ENCODE results near the gene TMEM54. TPM values are rescaled to one million over a fixed set of nuclear protein-coding genes. Genes with fewer than 3 reads are reported as not detected.

TMEM54 gene
- total RNA-seq, 2 donors from 2014 or later, result 96.2 to 239 TPM

- no peak overlapping the region for H3K27ac ChIP-seq
- TF ChIP-seq POLR2AphosphoS5 (IDR thresholded peaks at IDR 0.05) (no peak), POLR2A (IDR thresholded peaks at IDR 0.05) (no peak)
- TF ChIP-seq, protein P1, sequence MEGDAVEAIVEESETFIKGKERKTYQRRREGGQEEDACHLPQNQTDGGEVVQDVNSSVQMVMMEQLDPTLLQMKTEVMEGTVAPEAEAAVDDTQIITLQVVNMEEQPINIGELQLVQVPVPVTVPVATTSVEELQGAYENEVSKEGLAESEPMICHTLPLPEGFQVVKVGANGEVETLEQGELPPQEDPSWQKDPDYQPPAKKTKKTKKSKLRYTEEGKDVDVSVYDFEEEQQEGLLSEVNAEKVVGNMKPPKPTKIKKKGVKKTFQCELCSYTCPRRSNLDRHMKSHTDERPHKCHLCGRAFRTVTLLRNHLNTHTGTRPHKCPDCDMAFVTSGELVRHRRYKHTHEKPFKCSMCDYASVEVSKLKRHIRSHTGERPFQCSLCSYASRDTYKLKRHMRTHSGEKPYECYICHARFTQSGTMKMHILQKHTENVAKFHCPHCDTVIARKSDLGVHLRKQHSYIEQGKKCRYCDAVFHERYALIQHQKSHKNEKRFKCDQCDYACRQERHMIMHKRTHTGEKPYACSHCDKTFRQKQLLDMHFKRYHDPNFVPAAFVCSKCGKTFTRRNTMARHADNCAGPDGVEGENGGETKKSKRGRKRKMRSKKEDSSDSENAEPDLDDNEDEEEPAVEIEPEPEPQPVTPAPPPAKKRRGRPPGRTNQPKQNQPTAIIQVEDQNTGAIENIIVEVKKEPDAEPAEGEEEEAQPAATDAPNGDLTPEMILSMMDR (IDR thresholded peaks at IDR 0.05), result no peak
- H3K36me3 ChIP-seq, result no peaks in the 10 kb centered on the region
- H3K27me3 ChIP-seq (replicated peaks; ENCODE audit: insufficient read depth), result peaks cover 22% of the 10 kb centered on the region
- no peak for DNase-seq (ENCODE audit: low spot score)
- no peaks in the 10 kb centered on the region for H3K4me1 ChIP-seq (replicated peaks)
- WGBS, result 15% methylated on average over 8 of the region's 8 CpGs
- H3K4me3 ChIP-seq, result no peak overlapping the region
- no peaks in the 10 kb centered on the region for H3K9me3 ChIP-seq
- intact Hi-C loops (cut with DNase I), result no loop called here
Observed at GRCh38 chr1:32885676-32886003, 15.5 kb downstream of the TMEM54 start.

DNA sequence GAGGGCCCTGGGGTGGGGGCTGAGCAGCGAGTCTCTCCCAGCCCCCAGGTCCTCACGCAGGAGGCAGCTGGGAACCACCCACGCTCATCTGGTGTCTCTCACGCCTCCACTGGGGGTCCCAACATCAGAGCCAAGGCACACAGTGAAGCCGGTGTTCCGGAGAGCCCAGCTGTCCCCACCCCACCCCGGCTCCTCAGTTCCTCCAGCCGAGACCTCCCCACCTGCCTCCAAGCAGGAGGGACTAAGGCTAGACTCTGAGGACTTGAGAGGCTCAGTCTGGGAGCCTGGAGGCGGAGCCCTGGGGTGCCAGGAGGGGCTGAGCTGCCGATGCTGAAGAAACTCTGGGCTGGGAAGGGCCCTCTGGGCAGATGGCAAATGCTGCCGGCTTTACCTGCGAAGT is 16.5 kb downstream of the TMEM54 start:
- 46% methylated on average over 11 of the region's 12 CpGs for WGBS
- no peak for TF ChIP-seq POLR2AphosphoS5 (IDR thresholded peaks at IDR 0.05)
- TF ChIP-seq, protein P1 (IDR thresholded peaks at IDR 0.05), result no peak
- no peak for TF ChIP-seq POLR2A (IDR thresholded peaks at IDR 0.05)

GRCh38 chr1:32884032-32884372 is 17.2 kb downstream of the TMEM54 start:
- no peak for DNase-seq (ENCODE audit: low spot score)
- H3K4me1 ChIP-seq (replicated peaks), result no peaks in the 10 kb centered on the region
- no peaks in the 10 kb centered on the region for H3K36me3 ChIP-seq
- intact Hi-C loops (cut with DNase I), result no loop called here
- WGBS, result 63% methylated on average over 4 of the region's 4 CpGs
- TF ChIP-seq, protein P1 (IDR thresholded peaks at IDR 0.05), result no peak
- TF ChIP-seq POLR2A (IDR thresholded peaks at IDR 0.05) (no peak), POLR2AphosphoS5 (IDR thresholded peaks at IDR 0.05) (no peak)
- H3K27me3 ChIP-seq (replicated peaks; ENCODE audit: insufficient read depth), result peaks cover 20% of the 10 kb centered on the region
- no peak overlapping the region for H3K27ac ChIP-seq
- H3K4me3 ChIP-seq, result no peak overlapping the region
- no peaks in the 10 kb centered on the region for H3K9me3 ChIP-seq

More for the DNA sequence above, 16.5 kb downstream of the TMEM54 start:
- no peaks in the 10 kb centered on the region for H3K4me1 ChIP-seq (replicated peaks)
- DNase-seq (ENCODE audit: low spot score), result no peak
- H3K27ac ChIP-seq, result no peak overlapping the region
- H3K9me3 ChIP-seq, result no peaks in the 10 kb centered on the region
- H3K4me3 ChIP-seq, result no peak overlapping the region
- intact Hi-C loops (cut with DNase I), result no loop called here
- H3K36me3 ChIP-seq, result no peaks in the 10 kb centered on the region
- peaks cover 22% of the 10 kb centered on the region for H3K27me3 ChIP-seq (replicated peaks; ENCODE audit: insufficient read depth)

DNA sequence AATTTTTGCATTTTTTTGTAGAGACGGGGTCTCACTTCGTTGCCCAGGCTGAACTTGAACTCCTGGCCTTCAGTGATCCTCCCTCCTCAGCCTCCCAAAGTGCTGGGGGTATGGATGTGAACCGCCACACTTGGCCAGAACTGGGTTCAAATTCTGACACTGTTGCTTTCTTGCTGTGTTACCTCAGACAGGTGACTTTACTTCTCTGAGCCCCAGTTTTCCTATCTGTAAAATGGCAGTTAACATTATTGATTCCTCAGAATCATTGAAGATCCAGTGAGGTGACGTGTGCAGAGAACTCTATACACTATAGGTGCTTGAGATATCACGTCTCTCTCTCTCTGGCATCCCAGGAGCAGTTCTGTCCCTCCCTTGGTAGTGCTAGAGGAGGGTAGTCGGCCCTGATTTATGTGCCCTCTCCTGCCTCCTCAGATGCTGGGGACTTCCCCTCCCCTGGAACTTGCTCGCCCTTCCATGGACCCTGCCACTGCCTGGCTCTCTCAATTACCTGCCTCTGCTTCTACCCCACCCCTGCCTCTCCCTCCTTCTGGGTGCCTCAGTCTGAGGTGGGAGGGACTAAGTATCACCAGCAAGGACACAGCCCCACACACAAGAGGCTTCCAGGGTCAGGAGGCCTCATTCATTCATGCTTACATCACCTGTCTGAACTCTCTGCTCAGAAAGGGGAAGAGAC is 17.7 kb downstream of the TMEM54 start:
- Histone ChIP-seq H3K27ac (no peak overlapping the region), H3K36me3 (no peaks in the 10 kb centered on the region), H3K9me3 (no peaks in the 10 kb centered on the region), H3K4me3 (no peak overlapping the region), H3K4me1 (replicated peaks) (no peaks in the 10 kb centered on the region), H3K27me3 (replicated peaks; ENCODE audit: insufficient read depth) (peaks cover 16% of the 10 kb centered on the region)
- WGBS, result 75% methylated on average over 7 of the region's 7 CpGs
- TF ChIP-seq POLR2AphosphoS5 (IDR thresholded peaks at IDR 0.05), result no peak
- TF ChIP-seq, protein P1 (IDR thresholded peaks at IDR 0.05), result no peak
- no peak for TF ChIP-seq POLR2A (IDR thresholded peaks at IDR 0.05)
- no peak for DNase-seq (ENCODE audit: low spot score)
- intact Hi-C loops (cut with DNase I), result no loop called here

Data from prostate gland (tissue), 2 donors.